Loucy (cell line): Measurements from ENCODE around the gene WDR83.
"Not testable (repeated sequence)": the region's sequence is repeated elsewhere in the genome, so short reads cannot be mapped to it uniquely, and the experiment has no call there.

ENCODE experiments used
- H2AFZ ChIP-seq: fragments of 200-600 bp; sonication (generic); 2 replicates; pipeline ENCODE4 v1.6.0; 2016; ENCODE audit warnings: antibody characterized with exemption, mild to moderate bottlenecking, low read length, moderate library complexity
- H3F3A ChIP-seq: fragments of 200-600 bp; 2 replicates; pipeline ENCODE4 v1.6.0; 2016; ENCODE audit warnings: antibody characterized with exemption, low read depth, mild to moderate bottlenecking
- H3K27me3 ChIP-seq: fragments of 200-600 bp; sonication (generic); 2 replicates; pipeline ENCODE4 v1.6.1; 2014; ENCODE audit warnings: low read length, mild to moderate bottlenecking; ENCODE audit not compliant: insufficient read depth, poor library complexity, severe bottlenecking
- H3K36me3 ChIP-seq: fragments of 200-600 bp; sonication (generic); 2 replicates; pipeline ENCODE4 v1.6.1; 2016; ENCODE audit warnings: low read length; ENCODE audit not compliant: insufficient read depth
- H3K4me1 ChIP-seq: fragments of 200-600 bp; sonication (generic); 2 replicates; pipeline ENCODE4 v1.5.1; 2014; ENCODE audit warnings: low read length, mild to moderate bottlenecking; ENCODE audit not compliant: insufficient read depth, poor library complexity, severe bottlenecking
- H3K4me2 ChIP-seq: fragments of 200-600 bp; sonication (generic); 2 replicates; pipeline ENCODE4 v1.6.0; 2014; ENCODE audit warnings: antibody characterized with exemption, low read length, low read depth, mild to moderate bottlenecking; ENCODE audit not compliant: poor library complexity, severe bottlenecking
- H3K4me3 ChIP-seq: fragments of 200-600 bp; sonication (generic); 2 replicates; pipeline ENCODE4 v1.5.1; 2014; ENCODE audit warnings: low read length, mild to moderate bottlenecking, mixed read lengths; ENCODE audit not compliant: poor library complexity, severe bottlenecking
- H3K79me2 ChIP-seq: fragments of 200-600 bp; sonication (generic); 2 replicates; pipeline ENCODE4 v1.6.1; 2014; ENCODE audit warnings: low read length; ENCODE audit not compliant: insufficient read depth
- H3K9ac ChIP-seq: fragments of 200-600 bp; sonication (generic); 2 replicates; pipeline ENCODE4 v1.6.0; 2014; ENCODE audit warnings: mild to moderate bottlenecking, low read depth, low read length, moderate library complexity; ENCODE audit not compliant: poor library complexity, severe bottlenecking
- H3K9me2 ChIP-seq: fragments of 200-600 bp; sonication (generic); replicated peaks from 2 replicates; pipeline ENCODE4 v1.6.1; 2016; ENCODE audit warnings: low read depth, low read length, mixed read lengths
- H3K9me3 ChIP-seq: fragments of 200-600 bp; sonication (generic); 2 replicates; pipeline ENCODE4 v1.6.1; 2014; ENCODE audit warnings: mild to moderate bottlenecking, antibody characterized with exemption, low read length, low read depth; ENCODE audit not compliant: insufficient read depth
- H4K20me1 ChIP-seq: fragments of 200-600 bp; sonication (generic); 2 replicates; pipeline ENCODE4 v1.6.0; 2014; ENCODE audit warnings: antibody characterized with exemption, low read length, mild to moderate bottlenecking; ENCODE audit not compliant: insufficient read depth, poor library complexity, severe bottlenecking
- CTCF ChIP-seq: fragments of 200-600 bp; sonication (generic); conservative IDR thresholded peaks from 2 replicates; pipeline ENCODE4 v1.5.1; 2014; ENCODE audit warnings: mild to moderate bottlenecking, antibody characterized with exemption, low read length
- EZH2phosphoT487 ChIP-seq: fragments of 200-600 bp; IDR thresholded peaks from 2 replicates; pipeline ENCODE4 v1.6.1; 2018; ENCODE audit warnings: antibody characterized with exemption, mild to moderate bottlenecking, moderate library complexity, borderline replicate concordance

WDR83 gene

GRCh38 chr19:12708641-12709040, 42.0 kb downstream of the WDR83 start:
- TF ChIP-seq CTCF (no peak), EZH2phosphoT487 (no peak)
- H3K9me3 ChIP-seq = no peaks in the 10 kb centered on the region
- H3F3A ChIP-seq = no peaks in the 10 kb centered on the region
- no peak overlapping the region for H3K9ac ChIP-seq
- H2AFZ ChIP-seq = no peak overlapping the region
- peaks cover 65% of the 10 kb centered on the region; the same call in 1 of the 2 replicates for H3K36me3 ChIP-seq
- no peak overlapping the region for H3K4me2 ChIP-seq
- H3K4me3 ChIP-seq = no peak overlapping the region
- H3K79me2 ChIP-seq = no peaks in the 10 kb centered on the region
- H3K9me2 ChIP-seq = no peaks in the 10 kb centered on the region
- no peaks in the 10 kb centered on the region for H3K27me3 ChIP-seq
- no peaks in the 10 kb centered on the region for H4K20me1 ChIP-seq
- no peaks in the 10 kb centered on the region for H3K4me1 ChIP-seq

GRCh38 chr19:12711187-12711586, 44.6 kb downstream of the WDR83 start:
- Histone ChIP-seq H4K20me1 (no peaks in the 10 kb centered on the region), H3K9me2 (no peaks in the 10 kb centered on the region), H3K4me2 (no peak overlapping the region), H3K9ac (no peak overlapping the region), H3F3A (no peaks in the 10 kb centered on the region), H2AFZ (no peak overlapping the region), H3K36me3 (peaks cover 66% of the 10 kb centered on the region; the same call in 1 of the 2 replicates), H3K4me1 (no peaks in the 10 kb centered on the region), H3K79me2 (0 out of 2 replicates have a peak, but pooled peaks cover 4% of the 10 kb centered on the region), H3K4me3 (no peak overlapping the region), H3K27me3 (no peaks in the 10 kb centered on the region), H3K9me3 (no peaks in the 10 kb centered on the region)
- no peak for TF ChIP-seq CTCF

GRCh38 chr19:12712077-12712476, 45.5 kb downstream of the WDR83 start:
- not testable (repeated sequence) for H3K4me1 ChIP-seq, H2AFZ ChIP-seq, H3K9me3 ChIP-seq, H3F3A ChIP-seq, H4K20me1 ChIP-seq, H3K4me3 ChIP-seq, H3K9ac ChIP-seq, H3K27me3 ChIP-seq, H3K4me2 ChIP-seq, H3K9me2 ChIP-seq
- peaks cover 57% of the 10 kb centered on the region; the same call in 1 of the 2 replicates for H3K36me3 ChIP-seq
- H3K79me2 ChIP-seq = peaks cover 12% of the 10 kb centered on the region; the same call in 1 of the 2 replicates

GRCh38 chr19:12713304-12713703, 46.7 kb downstream of the WDR83 start:
- not testable (repeated sequence) for H3K9me3 ChIP-seq, H3K27me3 ChIP-seq, H3K9ac ChIP-seq, H3F3A ChIP-seq, H4K20me1 ChIP-seq, H3K4me2 ChIP-seq, H3K4me1 ChIP-seq, H2AFZ ChIP-seq, H3K4me3 ChIP-seq, H3K9me2 ChIP-seq
- peaks cover 54% of the 10 kb centered on the region; the same call in 1 of the 2 replicates for H3K36me3 ChIP-seq
- peaks cover 18% of the 10 kb centered on the region; the same call in 1 of the 2 replicates for H3K79me2 ChIP-seq
